RCC 7860 (cell line): ENCODE measurements around the gene UTF1.
"Not testable (repeated sequence)": the region's sequence is repeated elsewhere in the genome, so short reads cannot be mapped to it uniquely, and the experiment has no call there.

Source experiments
- DNase-seq: peaks from one replicate; pipeline ENCODE4 v3.0.0-alpha.2; 2015; ENCODE audit warnings: low spot score
- FAIRE-seq: peaks from 2 replicates; lab custom pipeline; 2012; peaks lifted over from hg19 to GRCh38; lab: Jason Lieb, UNC

UTF1 gene

GRCh38 chr10:133225707-133226191, 4.3 kb upstream of the UTF1 start:
- no peak for DNase-seq
- FAIRE-seq, result no peak

- FAIRE-seq (no peak), DNase-seq (no peak)
These were observed 3.7 kb upstream of the UTF1 start for GRCh38 chr10:133226251-133226808.

- DNase-seq (no peak), FAIRE-seq (no peak)
These were observed 2.8 kb upstream of the UTF1 start for GRCh38 chr10:133227256-133227655.

- DNase-seq (no peak), FAIRE-seq (no peak)
These were observed 563 bp upstream of the UTF1 start for GRCh38 chr10:133229265-133230043.

GRCh38 chr10:133230387-133231195, 574 bp downstream of the UTF1 start:
- FAIRE-seq (no peak), DNase-seq (no peak)

- no peak for FAIRE-seq
- no peak for DNase-seq
These were observed 1.4 kb downstream of the UTF1 start for GRCh38 chr10:133231244-133231945.

- no peak for FAIRE-seq
These were observed 2.0 kb downstream of the UTF1 start for GRCh38 chr10:133231946-133232574.

GRCh38 chr10:133234796-133235195, 4.8 kb downstream of the UTF1 start:
- DNase-seq, FAIRE-seq: not testable (repeated sequence)

More at GRCh38 chr10:133231946-133232574, 2.0 kb downstream of the UTF1 start:
- no peak for DNase-seq

- DNase-seq (no peak), FAIRE-seq (no peak)
These were observed 5.3 kb downstream of the UTF1 start for GRCh38 chr10:133235265-133235855.

GRCh38 chr10:133235932-133236331, 5.9 kb downstream of the UTF1 start:
- no peak for FAIRE-seq
- no peak for DNase-seq

- FAIRE-seq (no peak), DNase-seq (no peak)
These were observed 6.6 kb downstream of the UTF1 start for GRCh38 chr10:133236401-133237240.

GRCh38 chr10:133237241-133237587, 7.2 kb downstream of the UTF1 start:
- FAIRE-seq (no peak), DNase-seq (no peak)

- FAIRE-seq (no peak), DNase-seq (no peak)
These were observed 7.8 kb downstream of the UTF1 start, which contains the start of gene VENTX for GRCh38 chr10:133237588-133238465. VENTX (plus strand) TSS chr10:133237855; CDS start chr10:133237915, 60 bp downstream.

- FAIRE-seq (no peak), DNase-seq (no peak)
These were observed 8.4 kb downstream of the UTF1 start for GRCh38 chr10:133238466-133238804.

- FAIRE-seq (no peak), DNase-seq (no peak)
These were observed 10.0 kb downstream of the UTF1 start for GRCh38 chr10:133239990-133240389.

GRCh38 chr10:133241501-133242205, 11.6 kb downstream of the UTF1 start:
- no peak for DNase-seq
- FAIRE-seq, result no peak

- DNase-seq (no peak), FAIRE-seq (no peak)
These were observed 12.8 kb downstream of the UTF1 start for GRCh38 chr10:133242611-133243356.
